HG03108 (cell line): ENCODE results near the gene DCHS2.

ENCODE experiments used
- ATAC-seq: cut with Tn5 transposase; IDR thresholded peaks from one replicate; pipeline ENCODE4 v1.9.1; 2021; ENCODE audit warnings: moderate library complexity; ENCODE audit not compliant: unreplicated experiment

Gene DCHS2, protein sequence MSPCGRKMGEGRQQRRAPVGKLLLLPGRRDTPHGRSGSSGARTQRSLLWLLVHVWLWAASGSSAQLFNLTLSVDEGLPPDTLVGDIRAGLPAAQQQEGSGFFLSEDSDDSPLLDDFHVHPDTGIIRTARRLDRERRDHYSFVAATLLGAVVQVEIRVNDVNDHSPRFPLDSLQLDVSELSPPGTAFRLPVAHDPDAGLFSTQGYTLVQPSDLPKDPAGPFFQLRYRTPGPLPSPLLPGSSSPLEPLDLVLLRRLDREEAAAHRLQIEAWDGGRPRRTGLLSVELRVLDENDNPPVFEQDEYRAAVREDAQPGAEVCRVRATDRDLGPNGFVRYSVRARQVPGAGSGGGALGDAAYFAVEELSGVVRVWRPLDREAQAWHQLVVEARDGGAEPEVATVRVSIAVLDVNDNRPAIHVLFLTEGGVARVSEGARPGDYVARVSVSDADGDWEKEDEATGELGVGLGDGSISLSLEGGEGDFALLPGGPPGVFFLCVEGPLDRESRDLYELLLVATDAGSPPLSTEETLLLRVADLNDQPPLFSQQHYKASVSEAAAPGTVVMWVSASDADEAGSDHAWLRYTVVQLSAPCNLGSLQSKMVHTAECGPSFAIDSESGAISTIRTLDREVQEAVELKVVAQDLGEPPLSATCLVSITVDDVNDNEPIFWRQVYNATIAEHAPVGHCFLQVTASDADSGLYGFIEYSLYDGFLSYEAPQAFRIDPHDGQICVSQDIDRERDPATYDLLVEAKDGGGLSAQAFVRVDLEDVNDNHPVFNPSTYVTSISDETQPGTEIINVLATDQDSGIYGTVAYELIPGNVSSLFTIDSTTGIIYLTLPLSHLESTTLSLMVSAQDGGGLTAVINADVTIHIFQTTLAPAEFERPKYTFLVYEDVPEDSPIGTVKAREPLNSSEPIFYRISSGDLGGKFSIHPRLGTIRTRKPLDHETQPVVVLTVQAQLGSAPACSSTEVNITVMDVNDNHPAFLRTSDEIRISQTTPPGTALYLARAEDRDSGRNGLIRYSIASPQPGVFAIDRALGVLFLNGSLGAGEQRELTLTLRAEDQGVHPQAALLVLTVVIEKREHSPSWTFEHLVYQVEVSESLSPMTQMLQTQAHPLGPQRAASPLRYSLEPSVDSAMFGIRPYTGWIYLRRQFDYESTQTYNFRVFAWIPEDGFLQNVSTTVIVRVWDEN (N-terminal part only)

DNA sequence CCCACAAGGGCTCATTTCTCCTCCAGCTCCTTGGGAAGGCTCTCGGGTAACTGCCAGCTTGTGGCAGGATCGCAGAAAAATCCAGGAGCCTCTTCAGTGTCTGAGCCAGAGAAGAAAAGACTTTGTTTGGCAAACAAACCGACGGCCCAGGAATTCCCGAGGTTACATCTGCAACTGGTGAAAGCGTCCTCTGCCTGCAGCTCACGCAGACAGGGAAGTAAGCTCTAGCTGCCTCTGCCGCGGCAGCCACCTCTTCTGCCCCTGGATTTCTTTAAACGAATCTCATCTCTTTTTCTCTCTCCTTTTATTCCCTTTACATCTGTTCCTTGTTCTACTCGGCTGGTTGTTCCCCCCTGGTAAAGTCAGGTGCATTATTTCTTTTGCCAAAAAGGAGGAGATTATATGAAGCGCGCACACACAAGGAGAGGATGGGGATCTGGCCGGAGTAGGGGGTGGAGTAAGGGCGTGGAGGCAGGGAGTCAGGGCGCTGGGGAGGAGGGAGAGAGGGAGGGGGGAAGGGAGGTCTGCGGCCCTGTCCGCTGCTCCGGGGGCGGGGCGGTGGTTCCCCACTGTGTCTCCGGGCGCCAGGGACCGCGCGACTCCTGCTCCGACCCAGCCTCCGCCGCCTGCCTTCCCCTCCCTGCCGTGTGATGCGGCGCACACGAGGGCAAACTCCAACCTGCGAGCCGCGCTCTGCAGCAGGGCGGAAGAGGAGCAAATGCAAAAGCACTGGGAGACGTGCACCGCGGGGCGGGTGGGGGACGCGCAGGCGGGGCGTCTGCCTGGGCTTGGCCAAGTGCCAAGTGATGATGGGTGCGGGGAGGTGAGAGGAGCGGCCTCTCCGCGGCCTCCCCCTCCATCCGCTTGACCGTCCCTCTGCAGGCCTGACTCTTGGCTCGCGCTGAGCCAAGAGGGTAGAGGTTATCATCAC is at the start of gene DCHS2:
DCHS2 (minus strand) TSS at position 459 of the 931 bp plus-strand sequence; CDS start at position 15, 444 bp downstream.
- peak; percentile 60 for ATAC-seq

DNA sequence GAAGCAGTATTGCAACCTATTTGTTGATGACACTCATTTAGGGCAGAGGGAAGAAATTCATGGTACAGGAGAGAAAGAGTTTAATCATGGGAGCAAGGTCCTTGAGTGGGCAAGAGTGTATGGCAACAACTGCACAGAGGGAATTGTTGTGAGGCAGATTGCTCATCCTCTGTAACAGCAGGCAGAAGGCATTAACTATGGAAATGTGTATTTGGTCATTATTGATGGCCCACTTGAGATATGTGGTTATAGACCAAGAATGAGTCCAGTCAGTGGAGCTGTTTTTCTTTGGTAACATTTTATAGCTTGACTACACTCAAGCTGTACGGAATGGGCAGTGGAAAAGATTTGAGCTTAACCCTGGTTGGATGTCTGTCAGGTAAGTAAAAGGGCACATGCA is 42.7 kb upstream of the DCHS2 start:
- no peak for ATAC-seq

DNA sequence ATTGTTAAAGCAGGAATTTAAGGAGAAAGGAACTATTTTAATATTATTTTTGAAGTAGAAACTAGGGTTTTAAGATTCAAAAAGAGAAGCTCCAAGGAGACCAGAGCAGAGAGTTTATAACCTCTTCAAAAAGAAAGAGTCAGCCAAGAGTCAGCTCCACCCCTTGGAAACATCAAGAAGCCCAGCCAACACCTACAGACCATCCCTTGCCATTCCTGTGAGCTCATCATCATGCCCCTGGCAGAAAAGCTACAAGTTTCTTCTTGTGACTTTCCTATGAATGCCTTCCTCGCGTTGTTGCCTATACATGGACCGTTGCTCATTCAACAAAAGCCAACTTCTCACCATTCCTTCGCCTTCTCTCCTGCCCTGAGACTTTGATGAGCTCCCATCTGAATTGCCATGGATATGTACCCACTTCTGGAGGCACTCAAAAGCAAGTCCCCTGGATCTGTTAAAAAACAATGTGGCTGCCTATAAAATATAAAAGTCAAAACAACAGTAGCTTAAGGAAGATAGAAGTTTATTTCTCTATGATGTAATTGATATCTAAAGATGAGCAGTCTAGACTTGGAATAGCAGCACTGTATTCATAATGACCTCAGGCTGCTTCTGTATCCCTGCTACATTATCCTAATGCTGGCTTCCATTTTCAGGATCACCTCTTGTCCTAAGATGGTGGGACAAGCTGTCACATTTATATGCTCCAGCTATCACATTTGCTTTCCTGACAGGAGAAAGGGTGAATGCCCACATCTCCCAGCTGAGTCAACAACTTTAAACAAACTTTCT is 38.3 kb upstream of the DCHS2 start:
- ATAC-seq = no peak

DNA sequence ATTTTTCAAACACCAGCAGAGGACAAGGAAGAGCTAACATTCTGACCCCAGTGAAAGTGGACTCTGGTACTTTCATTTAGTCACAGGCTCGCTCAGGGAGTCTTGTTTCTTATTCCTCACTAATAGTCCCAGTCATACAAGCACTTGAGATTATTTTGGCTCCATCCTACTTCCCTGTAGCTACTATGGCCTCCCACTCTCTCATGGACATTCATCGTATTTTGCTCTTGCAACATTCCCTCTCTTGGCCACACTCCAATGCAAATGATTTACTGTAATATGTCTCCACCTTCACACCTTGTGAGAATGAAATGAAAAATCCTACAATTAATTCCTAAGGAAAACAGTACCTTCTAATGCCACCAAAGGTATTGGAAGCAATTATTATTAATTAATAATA is 37.3 kb upstream of the DCHS2 start:
- no peak for ATAC-seq

- ATAC-seq = no peak
Measured at GRCh38 chr4:154527308-154527707, 35.7 kb upstream of the DCHS2 start.

- ATAC-seq = no peak
Measured at GRCh38 chr4:154526151-154526550, 34.6 kb upstream of the DCHS2 start.

DNA sequence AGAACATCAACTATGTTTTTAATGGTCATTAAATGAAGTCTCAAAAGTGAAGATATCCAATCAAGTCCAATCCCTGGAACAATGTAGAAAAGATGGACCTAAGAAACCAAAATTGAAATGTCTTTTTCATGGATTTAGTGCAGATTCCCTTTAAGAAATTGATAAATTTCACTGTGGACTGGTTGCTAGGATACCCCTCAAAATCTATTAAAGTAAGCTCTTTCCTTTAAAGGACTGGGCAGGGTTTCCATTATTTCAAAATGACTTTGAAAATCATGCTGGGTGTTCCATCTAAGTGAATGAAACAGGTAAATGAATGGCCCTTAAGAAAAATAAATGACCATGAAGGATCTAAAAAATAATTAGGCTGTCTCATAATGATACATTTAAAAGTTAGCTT is 30.0 kb upstream of the DCHS2 start:
- no peak for ATAC-seq

DNA sequence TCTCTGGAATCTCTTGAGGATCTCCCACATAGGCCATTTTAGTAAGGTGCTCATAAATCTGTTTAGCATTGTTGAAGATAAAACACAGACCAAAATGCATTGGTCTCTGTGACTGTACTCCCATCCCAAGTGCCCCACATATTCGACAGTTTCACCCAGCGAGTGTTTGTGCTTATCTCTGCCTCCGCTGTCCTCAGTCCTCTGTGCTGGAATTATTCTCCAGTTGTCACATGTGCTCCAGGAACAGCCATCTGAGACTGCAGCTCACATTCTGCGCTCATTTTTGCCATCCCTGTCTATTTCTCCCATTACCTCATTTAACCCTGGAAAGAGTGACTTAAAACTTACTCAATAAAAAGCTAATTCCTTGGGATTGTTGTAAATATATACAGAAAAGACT is 27.6 kb upstream of the DCHS2 start:
- ATAC-seq = no peak

DNA sequence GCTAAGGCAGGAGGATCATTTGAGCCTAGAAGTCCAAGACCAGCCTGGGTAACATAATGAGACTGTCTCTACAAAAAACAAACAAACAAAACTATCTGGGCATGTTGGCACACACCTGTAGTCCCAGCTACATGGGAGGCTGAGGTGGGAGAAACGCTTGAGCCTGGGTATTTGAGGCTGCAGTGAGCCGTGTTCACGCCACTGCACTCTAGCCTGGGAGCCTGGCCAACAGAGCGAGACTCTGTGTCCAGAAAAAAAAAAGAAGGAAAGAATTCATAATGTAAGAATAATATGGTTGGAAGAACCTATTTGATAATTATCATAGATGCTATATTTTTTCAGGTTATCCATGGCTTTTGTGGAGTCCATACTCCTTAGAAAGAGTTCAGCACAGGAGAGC is 26.0 kb upstream of the DCHS2 start:
- ATAC-seq = no peak

- ATAC-seq = no peak
Measured at GRCh38 chr4:154516318-154517029, 24.9 kb upstream of the DCHS2 start.

- no peak for ATAC-seq
Measured at GRCh38 chr4:154511981-154512380, 20.4 kb upstream of the DCHS2 start.

GRCh38 chr4:154511548-154511947 is 19.9 kb upstream of the DCHS2 start:
- ATAC-seq = no peak

- no peak for ATAC-seq
Measured at GRCh38 chr4:154507156-154507555, 15.6 kb upstream of the DCHS2 start.

DNA sequence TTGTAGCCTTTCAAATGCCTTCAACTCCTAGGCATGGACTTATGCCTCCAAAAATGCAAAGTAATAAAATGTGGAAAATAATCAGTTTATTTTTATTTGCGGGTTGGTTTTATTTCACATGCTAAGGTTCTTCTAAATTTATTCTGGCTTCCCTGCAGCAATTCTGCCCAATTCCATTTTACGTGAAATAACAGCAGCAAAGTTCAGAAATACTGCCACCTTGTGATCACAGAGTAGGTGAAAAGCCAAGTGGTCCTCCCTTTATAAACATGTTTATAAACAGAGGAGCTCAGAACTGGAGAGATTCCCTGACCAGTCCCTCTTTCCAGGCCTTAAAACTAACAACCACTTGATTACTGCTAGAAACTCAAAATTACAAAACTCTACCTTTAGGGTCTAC is 14.7 kb upstream of the DCHS2 start:
- ATAC-seq = no peak

DNA sequence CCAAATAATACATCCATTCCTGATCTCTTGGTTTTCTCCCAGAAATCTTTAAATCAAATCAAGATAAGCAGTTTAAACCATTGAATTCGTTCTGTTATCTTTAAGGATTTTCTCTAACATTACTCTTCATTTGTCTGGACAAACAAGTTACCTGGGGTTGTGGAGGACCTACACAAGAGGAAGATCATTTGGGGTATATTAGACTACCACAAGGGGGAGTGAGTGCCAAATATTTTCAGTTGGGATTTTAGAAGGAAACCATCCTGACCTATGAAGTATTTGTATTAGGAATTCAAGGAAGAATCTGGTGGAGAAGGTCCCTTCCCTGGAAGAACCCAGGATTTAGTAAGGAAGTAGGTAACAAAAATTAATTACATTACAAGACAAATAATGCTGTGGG is 12.0 kb upstream of the DCHS2 start:
- no peak for ATAC-seq

GRCh38 chr4:154502111-154502510 is 10.5 kb upstream of the DCHS2 start:
- ATAC-seq = no peak

DNA sequence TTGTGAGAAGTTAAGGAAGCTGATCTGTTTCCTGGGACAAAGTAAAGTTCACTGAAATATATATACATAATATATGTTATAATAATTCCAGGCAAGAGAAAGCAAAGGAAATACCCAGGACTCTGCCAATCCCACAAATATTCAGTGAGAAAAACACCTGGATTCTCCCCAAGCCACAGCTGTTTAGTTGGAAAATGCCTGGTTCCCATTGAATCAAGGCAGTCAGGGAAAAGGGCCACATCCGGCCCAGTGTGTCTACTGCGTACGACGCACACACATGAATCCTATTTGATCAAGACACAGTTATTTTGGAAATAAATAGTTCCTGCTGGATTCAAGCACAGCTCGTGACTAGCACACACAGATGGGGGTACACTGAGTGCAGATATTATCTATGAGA is 6.3 kb upstream of the DCHS2 start:
- ATAC-seq = no peak

- no peak for ATAC-seq
Measured at GRCh38 chr4:154495867-154496266, 4.3 kb upstream of the DCHS2 start.

DNA sequence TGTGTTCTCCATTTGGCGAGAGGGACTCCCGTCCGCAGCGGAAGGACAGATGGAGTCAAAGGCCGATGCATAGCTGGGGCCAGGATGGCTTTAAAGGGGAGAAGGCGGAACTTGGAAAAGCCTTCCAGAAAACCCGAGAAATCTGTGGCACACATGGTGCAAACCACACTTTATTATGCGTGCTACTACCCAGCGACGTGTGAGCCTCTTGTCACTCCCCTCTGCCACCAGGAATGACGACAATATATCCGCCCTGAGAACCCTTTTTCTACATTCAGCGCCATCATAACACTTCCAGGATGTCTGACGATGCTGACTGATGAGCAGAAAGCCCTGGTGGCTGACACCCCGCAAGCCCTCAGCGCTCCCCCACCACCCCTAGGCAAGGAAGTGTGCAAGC is 689 bp upstream of the DCHS2 start:
- ATAC-seq = no peak
